Measurements from ENCODE around the gene RAB27A. TPM values are rescaled to one million over a fixed set of nuclear protein-coding genes. Genes with fewer than 3 reads are reported as not detected.

RAB27A gene
- total and polyA plus RNA-seq, 8 donors: 6.4 to 26.5 (median 14.8) TPM

- intact Hi-C loops (cut with DNase I): no loop called here
- no peak for TF ChIP-seq CTCF (IDR thresholded peaks at IDR 0.05)
- H3K36me3 ChIP-seq: no peaks in the 10 kb centered on the region
- DNase-seq (no peak), ATAC-seq (no peak), FAIRE-seq (no peak)
- WGBS, 2 donors: 39 to 46% methylated on average over 4 of the region's 4 CpGs
- no peaks in the 10 kb centered on the region for H3K27me3 ChIP-seq
- H3K4me1 ChIP-seq: no peaks in the 10 kb centered on the region
- no peak overlapping the region for H3K4me3 ChIP-seq
- no peak overlapping the region for H3K27ac ChIP-seq
- H3K9me3 ChIP-seq: no peaks in the 10 kb centered on the region
Measured at GRCh38 chr15:55170361-55170760, 119.3 kb downstream of the RAB27A start.

- Histone ChIP-seq H3K27me3 (no peaks in the 10 kb centered on the region), H3K4me1 (no peaks in the 10 kb centered on the region), H3K36me3 (no peaks in the 10 kb centered on the region), H3K4me3 (no peak overlapping the region), H3K9me3 (no peaks in the 10 kb centered on the region), H3K27ac (no peak overlapping the region)
- DNase-seq: peak; percentile 23 to 79 (median 49)
- WGBS, 2 donors: 65 to 68% methylated on average over 11 of the region's 11 CpGs
- FAIRE-seq: no peak
- peak; percentile 41 to 70 (median 56) for TF ChIP-seq CTCF (IDR thresholded peaks at IDR 0.05)
- intact Hi-C loops (cut with DNase I): no loop called here
- ATAC-seq: peak; percentile 21 to 85 (median 76)
Measured at GRCh38 chr15:55168350-55168974, 121.2 kb downstream of the RAB27A start.

- Histone ChIP-seq H3K27ac (no peak overlapping the region), H3K9me3 (no peaks in the 10 kb centered on the region), H3K27me3 (no peaks in the 10 kb centered on the region), H3K4me3 (no peak overlapping the region), H3K36me3 (no peaks in the 10 kb centered on the region), H3K4me1 (no peaks in the 10 kb centered on the region)
- ATAC-seq: no peak
- DNase-seq: no peak
- no peak for FAIRE-seq
- intact Hi-C loops (cut with DNase I): no loop called here
- 62 to 64% methylated on average over 4 of the region's 4 CpGs for WGBS, 2 donors
- no peak for TF ChIP-seq CTCF (IDR thresholded peaks at IDR 0.05)
Measured at GRCh38 chr15:55164284-55164683, 125.3 kb downstream of the RAB27A start.

Other genes starting within 250 kb of the RAB27A start
- 10 to 100 TPM; 30.7 to 67.0 (median 36.1) TPM for gene RSL24D1, start 92.9 kb downstream of the RAB27A start, total RNA-seq
- 10 to 100 TPM; 37.5 to 48.3 TPM for gene RSL24D1, start 92.9 kb downstream of the RAB27A start, polyA plus RNA-seq
- gene PIGBOS1, start 29.3 kb upstream of the RAB27A start, total RNA-seq: 1 to 10 TPM; 3.3 to 8.0 (median 4.8) TPM
- gene PIGBOS1, start 29.3 kb upstream of the RAB27A start, polyA plus RNA-seq: 10 to 100 TPM; 12.1 to 14.5 TPM
- gene PIGB, start 29.4 kb upstream of the RAB27A start, total RNA-seq: 1 to 10 TPM; 3.4 to 6.1 (median 5.0) TPM
- 10 to 100 TPM in 1 of 2 donors, 1 to 10 TPM in 1; 8.5 to 13.1 TPM for gene PIGB, start 29.4 kb upstream of the RAB27A start, polyA plus RNA-seq
- gene CCPG1, start 118.5 kb upstream of the RAB27A start, total RNA-seq: 10 to 100 TPM; 65.9 to 88.5 (median 69.5) TPM
- gene CCPG1, start 118.5 kb upstream of the RAB27A start, polyA plus RNA-seq: 10 to 100 TPM; 16.2 to 28.3 TPM
- gene PIERCE2, start 118.7 kb upstream of the RAB27A start, total RNA-seq: 1 to 10 TPM; 2.8 to 5.6 (median 4.0) TPM
- 1 to 10 TPM; 4.5 to 9.7 TPM for gene PIERCE2, start 118.7 kb upstream of the RAB27A start, polyA plus RNA-seq
- 1 to 10 TPM in 4 of 6 donors, under 1 TPM in 2; 0.42 to 2.0 (median 1.2) TPM for gene DNAAF4, start 218.4 kb upstream of the RAB27A start, total RNA-seq
- 1 to 10 TPM; 3.3 to 5.1 TPM for gene DNAAF4, start 218.4 kb upstream of the RAB27A start, polyA plus RNA-seq